ENCODE results near the gene COL19A1.
A peak's percentile ranks its signal among the peaks of the same experiment; 100 is the strongest.

The COL19A1 gene

GRCh38 chr6:70130865-70131264 is 264.5 kb downstream of the COL19A1 start:
- no peak for DNase-seq (ENCODE audit: low read depth)
- no peak for TF ChIP-seq CTCF (IDR thresholded peaks at IDR 0.05; ENCODE audit: insufficient read depth, low read depth, low read length, missing control alignments)
- no peak overlapping the region for H3K4me3 ChIP-seq (ENCODE audit: low read depth, low read length)

DNA sequence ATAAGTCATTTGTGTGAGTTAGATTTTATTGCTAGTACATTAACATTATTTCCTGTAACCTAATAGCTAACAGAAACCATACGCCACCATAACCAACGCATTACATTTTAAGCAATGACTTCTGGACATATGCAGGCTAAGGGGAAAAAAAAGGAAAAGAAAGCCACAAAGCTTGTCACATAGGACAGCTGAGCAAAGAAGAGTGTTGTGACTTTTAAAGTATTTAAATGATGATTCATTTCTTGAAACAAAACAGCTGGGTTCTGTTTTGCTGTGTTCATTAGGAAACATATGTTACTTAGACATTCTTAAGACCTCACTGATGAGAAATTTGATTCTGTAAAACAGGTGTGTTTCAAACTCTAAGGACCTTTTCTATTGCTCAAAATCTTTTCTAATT is 265.2 kb downstream of the COL19A1 start:
- no peak for TF ChIP-seq CTCF (IDR thresholded peaks at IDR 0.05; ENCODE audit: insufficient read depth, low read depth, low read length, missing control alignments)
- peak; percentile 66 for DNase-seq (ENCODE audit: low read depth)
- H3K4me3 ChIP-seq (ENCODE audit: low read depth, low read length), result no peak overlapping the region

DNA sequence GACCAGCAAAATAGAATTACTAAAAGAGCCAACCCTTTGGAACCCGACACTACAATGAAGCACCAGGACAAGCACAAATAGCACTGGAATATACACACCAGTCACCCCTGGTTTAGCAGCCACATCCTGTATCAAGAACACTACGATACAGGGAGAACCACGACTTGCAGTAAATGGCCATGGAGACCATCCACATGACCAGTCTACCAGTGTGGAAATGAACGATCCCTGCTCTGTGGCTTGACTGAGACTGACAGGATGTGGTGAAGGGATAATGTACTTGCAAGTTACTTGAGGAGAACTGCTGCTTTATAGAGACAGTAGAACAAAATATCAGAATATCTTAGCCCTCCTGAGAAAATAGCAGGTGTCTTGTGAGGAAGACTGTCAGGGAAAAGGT is 266.9 kb downstream of the COL19A1 start:
- TF ChIP-seq CTCF (IDR thresholded peaks at IDR 0.05; ENCODE audit: insufficient read depth, low read depth, low read length, missing control alignments), result no peak
- H3K4me3 ChIP-seq (ENCODE audit: low read depth, low read length), result no peak overlapping the region
- peak; percentile 22 for DNase-seq (ENCODE audit: low read depth)

DNA sequence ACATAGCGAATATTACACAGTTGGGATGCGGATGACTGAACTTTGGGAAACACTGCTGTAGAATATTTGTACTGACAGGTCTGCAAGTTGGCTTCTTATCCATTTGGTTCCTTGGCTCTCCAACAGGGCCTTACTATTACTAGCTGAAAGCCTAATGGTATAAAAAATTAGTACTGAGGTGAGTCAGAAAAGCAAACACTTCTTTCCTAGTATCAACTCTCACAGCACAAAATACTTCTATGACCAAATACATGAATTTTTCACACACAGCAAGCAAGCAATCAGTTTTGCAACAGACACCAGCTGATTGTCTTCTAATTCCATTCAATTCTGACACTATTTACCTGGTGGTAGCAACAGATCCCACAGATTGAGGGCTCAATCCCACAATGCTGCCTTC is 268.2 kb downstream of the COL19A1 start:
- no peak for TF ChIP-seq CTCF (IDR thresholded peaks at IDR 0.05; ENCODE audit: insufficient read depth, low read depth, low read length, missing control alignments)
- H3K4me3 ChIP-seq (ENCODE audit: low read depth, low read length), result no peak overlapping the region
- DNase-seq (ENCODE audit: low read depth), result no peak

DNA sequence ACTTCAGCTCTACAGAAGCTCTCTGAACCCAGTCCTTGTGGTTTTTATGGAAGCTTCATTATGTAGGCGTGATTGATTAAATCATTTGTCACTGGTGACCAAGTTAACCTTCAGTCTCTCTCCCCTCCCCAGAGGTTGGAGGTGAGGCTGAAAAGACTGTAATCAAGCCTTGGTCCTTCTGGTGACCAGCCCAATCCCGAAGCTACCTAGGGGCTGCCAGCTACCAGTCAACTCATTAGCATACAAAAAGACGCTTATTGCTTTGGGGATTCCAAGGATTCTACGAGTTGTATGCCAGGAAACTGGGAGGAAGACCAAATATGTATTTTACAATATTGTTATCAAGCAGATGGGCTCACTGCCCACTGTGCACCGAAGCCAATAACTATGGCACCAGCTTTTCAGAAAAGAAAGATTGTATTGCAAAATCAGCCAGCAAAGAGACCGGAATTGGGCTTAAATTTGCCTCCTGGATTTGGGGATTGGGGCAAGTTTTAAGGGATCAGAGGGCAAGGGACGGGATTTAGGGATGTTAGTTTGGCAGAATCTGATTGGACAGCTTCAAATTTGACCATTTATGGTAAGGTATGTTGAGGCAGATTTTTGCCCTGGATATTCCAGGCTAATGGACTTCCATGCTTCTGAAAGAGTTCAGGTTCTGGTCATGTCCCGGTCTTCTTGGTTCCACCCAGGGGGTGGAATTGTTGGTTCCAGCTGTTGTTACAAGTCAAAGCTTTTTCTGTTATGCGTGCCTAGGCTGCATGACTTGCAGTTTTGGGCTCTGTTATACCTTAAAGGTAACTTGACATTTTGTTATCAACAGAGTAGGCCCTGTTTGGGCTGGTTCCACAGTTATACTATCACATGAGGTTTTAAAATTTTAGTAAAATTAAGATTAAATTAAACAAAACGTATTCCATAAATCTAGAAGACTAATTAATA is 269.1 kb downstream of the COL19A1 start:
- H3K4me3 ChIP-seq (ENCODE audit: low read depth, low read length), result no peak overlapping the region
- TF ChIP-seq CTCF (IDR thresholded peaks at IDR 0.05; ENCODE audit: insufficient read depth, low read depth, low read length, missing control alignments), result no peak
- DNase-seq (ENCODE audit: low read depth), result no peak

- TF ChIP-seq CTCF (IDR thresholded peaks at IDR 0.05; ENCODE audit: insufficient read depth, low read depth, low read length, missing control alignments), result no peak
- no peak for DNase-seq (ENCODE audit: low read depth)
- no peak overlapping the region for H3K4me3 ChIP-seq (ENCODE audit: low read depth, low read length)
These were observed 270.6 kb downstream of the COL19A1 start for GRCh38 chr6:70136996-70137395.

- DNase-seq (ENCODE audit: low read depth), result no peak
- H3K4me3 ChIP-seq (ENCODE audit: low read depth, low read length), result no peak overlapping the region
- no peak for TF ChIP-seq CTCF (IDR thresholded peaks at IDR 0.05; ENCODE audit: insufficient read depth, low read depth, low read length, missing control alignments)
These were observed 274.1 kb downstream of the COL19A1 start for GRCh38 chr6:70140496-70140895.

Measured in GM12865 (cell line).